Lower lobe of right lung (tissue), 2 donors: ENCODE results near the gene RAB27B. TPM values are rescaled to one million over a fixed set of nuclear protein-coding genes. Genes with fewer than 3 reads are reported as not detected.

ENCODE experiments used
- ATAC-seq, 2 donors: fragments of 200-7000 bp; cut with Tn5 transposase; one replicate each; pipeline ENCODE4 v1.9.1; 2020 to 2022; ENCODE audit warnings: mild to moderate bottlenecking in 2 of 2, moderate library complexity in 2 of 2
- DNase-seq: peaks from one replicate; pipeline ENCODE4 v3.0.0-alpha.2; 2020
- H3K27ac ChIP-seq: fragments of 200-600 bp; one replicate; pipeline ENCODE4 v1.8.0; 2022
- H3K27me3 ChIP-seq: fragments of 200-600 bp; one replicate; pipeline ENCODE4 v1.8.0; 2022; ENCODE audit warnings: low read depth
- H3K36me3 ChIP-seq: fragments of 200-600 bp; one replicate; pipeline ENCODE4 v1.8.0; 2022; ENCODE audit warnings: mild to moderate bottlenecking
- H3K4me1 ChIP-seq: fragments of 200-600 bp; one replicate; pipeline ENCODE4 v1.8.0; 2022
- H3K4me3 ChIP-seq: fragments of 200-600 bp; one replicate; pipeline ENCODE4 v1.8.0; 2022; ENCODE audit warnings: mild to moderate bottlenecking
- H3K9me3 ChIP-seq: fragments of 200-600 bp; one replicate; pipeline ENCODE4 v1.8.0; 2022
- intact Hi-C: fragments of 100-400 bp; cut with DNase I; formaldehyde crosslinking; loops from one replicate; pipeline ENCODE4 v1.11.0; 2022
- total RNA-seq: library from RNA; stranded (reverse); fragmentation: NEBNext Ultra II Directional; extraction: Animal tissue kit (Norgen Biotek cat#: 25700); gene quantifications from one replicate; pipeline ENCODE4 v1.2.1, GENCODE V29; 2021
- TF ChIP-seq, protein P1 (sequence below): fragments of 200-600 bp; IDR thresholded peaks from one replicate; pipeline ENCODE4 v1.8.0; 2022; ENCODE audit warnings: antibody characterized with exemption, mild to moderate bottlenecking
- donor health status: DM: no; HTN: yes; CAD: no; lungs with severe emphysema.

Gene RAB27B
- total RNA-seq, 1 donor from 2014 or later: 20.1 TPM

- Histone ChIP-seq H3K4me3 (no peak overlapping the region), H3K4me1 (no peaks in the 10 kb centered on the region), H3K36me3 (peaks cover 29% of the 10 kb centered on the region), H3K27ac (no peak overlapping the region), H3K9me3 (no peaks in the 10 kb centered on the region), H3K27me3 (no peaks in the 10 kb centered on the region)
- DNase-seq (no peak), ATAC-seq (no peak)
- intact Hi-C loops: no loop called here
- TF ChIP-seq, protein P1, sequence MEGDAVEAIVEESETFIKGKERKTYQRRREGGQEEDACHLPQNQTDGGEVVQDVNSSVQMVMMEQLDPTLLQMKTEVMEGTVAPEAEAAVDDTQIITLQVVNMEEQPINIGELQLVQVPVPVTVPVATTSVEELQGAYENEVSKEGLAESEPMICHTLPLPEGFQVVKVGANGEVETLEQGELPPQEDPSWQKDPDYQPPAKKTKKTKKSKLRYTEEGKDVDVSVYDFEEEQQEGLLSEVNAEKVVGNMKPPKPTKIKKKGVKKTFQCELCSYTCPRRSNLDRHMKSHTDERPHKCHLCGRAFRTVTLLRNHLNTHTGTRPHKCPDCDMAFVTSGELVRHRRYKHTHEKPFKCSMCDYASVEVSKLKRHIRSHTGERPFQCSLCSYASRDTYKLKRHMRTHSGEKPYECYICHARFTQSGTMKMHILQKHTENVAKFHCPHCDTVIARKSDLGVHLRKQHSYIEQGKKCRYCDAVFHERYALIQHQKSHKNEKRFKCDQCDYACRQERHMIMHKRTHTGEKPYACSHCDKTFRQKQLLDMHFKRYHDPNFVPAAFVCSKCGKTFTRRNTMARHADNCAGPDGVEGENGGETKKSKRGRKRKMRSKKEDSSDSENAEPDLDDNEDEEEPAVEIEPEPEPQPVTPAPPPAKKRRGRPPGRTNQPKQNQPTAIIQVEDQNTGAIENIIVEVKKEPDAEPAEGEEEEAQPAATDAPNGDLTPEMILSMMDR: no peak
These were observed 104.2 kb downstream of the RAB27B start for GRCh38 chr18:54932472-54932871.

DNA sequence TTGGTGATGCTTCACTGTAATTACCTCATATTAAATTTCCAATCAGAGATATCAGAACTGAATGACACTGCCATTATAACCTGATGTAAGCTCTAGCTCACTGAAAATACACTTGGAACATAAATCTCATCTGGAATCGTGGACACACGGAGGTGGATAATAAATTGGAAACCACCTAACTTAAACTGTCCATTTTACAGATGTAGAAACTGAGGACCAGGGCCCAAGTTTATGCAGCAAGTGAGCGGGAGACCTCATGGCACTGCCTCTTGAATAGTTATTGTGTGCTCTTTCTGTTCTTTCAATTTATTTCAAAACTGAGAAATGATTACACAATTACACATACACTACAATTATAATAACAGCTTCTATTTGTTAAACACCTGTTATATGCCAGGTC, 110.2 kb downstream of the RAB27B start:
- intact Hi-C loops: no loop called here
- no peaks in the 10 kb centered on the region for H3K9me3 ChIP-seq
- no peak overlapping the region for H3K27ac ChIP-seq
- no peaks in the 10 kb centered on the region for H3K27me3 ChIP-seq
- peaks cover 25% of the 10 kb centered on the region for H3K36me3 ChIP-seq
- TF ChIP-seq, protein P1: no peak
- DNase-seq: no peak
- H3K4me3 ChIP-seq: no peak overlapping the region
- ATAC-seq: no peak
- H3K4me1 ChIP-seq: no peaks in the 10 kb centered on the region

GRCh38 chr18:54939361-54939917, 111.2 kb downstream of the RAB27B start:
- H3K4me3 ChIP-seq: no peak overlapping the region
- intact Hi-C loops: no loop called here
- no peak overlapping the region for H3K27ac ChIP-seq
- H3K9me3 ChIP-seq: no peaks in the 10 kb centered on the region
- H3K4me1 ChIP-seq: no peaks in the 10 kb centered on the region
- no peak for DNase-seq
- peak in 1 of 2 donors; percentile 43 for ATAC-seq
- TF ChIP-seq, protein P1: no peak
- H3K27me3 ChIP-seq: no peaks in the 10 kb centered on the region
- peaks cover 25% of the 10 kb centered on the region for H3K36me3 ChIP-seq

- Histone ChIP-seq H3K4me1 (peaks cover 23% of the 10 kb centered on the region), H3K27me3 (no peaks in the 10 kb centered on the region), H3K27ac (no peak overlapping the region), H3K4me3 (no peak overlapping the region), H3K9me3 (no peaks in the 10 kb centered on the region), H3K36me3 (peaks cover 10% of the 10 kb centered on the region)
- TF ChIP-seq, protein P1: no peak
- DNase-seq (no peak), ATAC-seq (no peak)
- intact Hi-C loops: no loop called here
These were observed 113.9 kb downstream of the RAB27B start for GRCh38 chr18:54942144-54942543.

DNA sequence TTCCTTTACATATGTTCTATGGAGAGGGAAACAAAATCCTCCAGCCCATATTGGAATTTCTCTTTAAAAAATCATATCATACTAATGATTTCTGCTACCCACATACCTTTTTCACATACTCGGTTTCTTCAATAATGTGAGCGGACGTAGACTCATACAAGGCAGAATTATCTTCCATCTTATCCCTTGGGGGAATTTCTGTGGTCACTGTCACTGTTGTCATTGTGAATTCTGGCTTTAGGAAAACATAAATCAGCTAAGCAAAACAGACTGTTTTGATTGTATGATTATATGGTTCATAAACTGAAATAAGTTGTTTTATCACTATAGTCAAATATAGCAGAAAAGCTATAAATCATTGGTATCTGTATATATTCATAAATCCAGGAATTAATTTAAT, 114.3 kb downstream of the RAB27B start:
- no peak for DNase-seq
- no peak for ATAC-seq
- Histone ChIP-seq H3K36me3 (peaks cover 8% of the 10 kb centered on the region), H3K27ac (no peak overlapping the region), H3K4me1 (peaks cover 27% of the 10 kb centered on the region), H3K9me3 (no peaks in the 10 kb centered on the region), H3K27me3 (no peaks in the 10 kb centered on the region), H3K4me3 (no peak overlapping the region)
- intact Hi-C loops: no loop called here
- TF ChIP-seq, protein P1: no peak

Other genes starting within 250 kb of the RAB27B start
- gene DYNAP, start 237.2 kb upstream of the RAB27B start, total RNA-seq: not detected
- 20.2 TPM for gene CCDC68, start 131.0 kb downstream of the RAB27B start, total RNA-seq